Measurements from ENCODE around the gene MEAF6.

- TF ChIP-seq CTCF (IDR thresholded peaks at IDR 0.05; ENCODE audit: insufficient read depth, low read length) (no peak), POLR2AphosphoS5 (IDR thresholded peaks at IDR 0.05; ENCODE audit: low read depth) (no peak), SPI1 (IDR thresholded peaks at IDR 0.05; ENCODE audit: borderline replicate concordance, low read depth) (no peak), GABPA (IDR thresholded peaks at IDR 0.05; ENCODE audit: low read depth) (no peak)
These were observed 65.7 kb downstream of the MEAF6 start for GRCh38 chr1:37448691-37449417.

All from HL-60 (cell line).